ENCODE measurements around the gene EMC10.

- TF ChIP-seq CTCF (conservative IDR thresholded peaks at IDR 0.05; ENCODE audit: low read depth, low read length) (no peak), EZH2 (IDR thresholded peaks at IDR 0.05; ENCODE audit: low read length, unreplicated experiment) (no peak), EZH2phosphoT487 (IDR thresholded peaks at IDR 0.05; ENCODE audit: borderline replicate concordance, low read length) (no peak)
Measured at GRCh38 chr19:50462970-50463369, 13.3 kb upstream of the EMC10 start.
